ENCODE measurements around the gene TMEM247. TPM values are rescaled to one million over a fixed set of nuclear protein-coding genes. Genes with fewer than 3 reads are reported as not detected.
"Not testable (repeated sequence)": the region's sequence is repeated elsewhere in the genome, so short reads cannot be mapped to it uniquely, and the experiment has no call there.

Gene TMEM247
- total RNA-seq, 2 donors from 2014 or later = not detected

GRCh38 chr2:46514738-46515137 is 35.4 kb downstream of the TMEM247 start:
- H3K27me3 Mint-ChIP-seq = no peaks in the 10 kb centered on the region
- no peak overlapping the region for H3K27ac Mint-ChIP-seq
- H3K4me1 Mint-ChIP-seq = no peaks in the 10 kb centered on the region
- no peak overlapping the region for H3K4me3 Mint-ChIP-seq
- ATAC-seq (no peak), DNase-seq (no peak)
- no peaks in the 10 kb centered on the region for H3K9me3 ChIP-seq (ENCODE audit: control insufficient read depth, low read length, poor library complexity, severe bottlenecking)
- peaks cover 3% of the 10 kb centered on the region for H3K36me3 Mint-ChIP-seq (ENCODE audit: low read depth)

DNA sequence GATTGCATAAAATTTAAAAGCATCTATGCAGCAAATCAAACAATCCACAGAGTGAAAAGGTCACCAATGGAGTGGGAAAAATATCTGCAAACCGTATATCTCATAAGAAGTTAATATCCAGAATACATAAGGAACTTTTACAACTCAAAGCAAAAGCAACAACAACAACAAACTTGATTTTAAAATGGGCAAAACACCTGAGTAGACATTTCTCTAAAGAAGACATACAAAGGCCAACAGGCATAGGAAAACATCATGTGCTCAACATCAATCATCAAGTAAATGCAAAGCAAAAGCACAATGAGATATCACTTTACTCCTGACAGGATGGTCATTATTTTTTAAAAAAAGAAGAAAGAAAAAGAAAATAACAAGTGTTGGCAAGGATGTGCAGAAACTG is 38.1 kb downstream of the TMEM247 start:
- Mint-ChIP-seq H3K4me3 (no peak overlapping the region), H3K4me1 (no peaks in the 10 kb centered on the region), H3K27me3 (no peaks in the 10 kb centered on the region), H3K36me3 (ENCODE audit: low read depth) (peaks cover 3% of the 10 kb centered on the region), H3K27ac (no peak overlapping the region)
- no peaks in the 10 kb centered on the region for H3K9me3 ChIP-seq (ENCODE audit: control insufficient read depth, low read length, poor library complexity, severe bottlenecking)
- no peak for DNase-seq
- ATAC-seq = no peak

DNA sequence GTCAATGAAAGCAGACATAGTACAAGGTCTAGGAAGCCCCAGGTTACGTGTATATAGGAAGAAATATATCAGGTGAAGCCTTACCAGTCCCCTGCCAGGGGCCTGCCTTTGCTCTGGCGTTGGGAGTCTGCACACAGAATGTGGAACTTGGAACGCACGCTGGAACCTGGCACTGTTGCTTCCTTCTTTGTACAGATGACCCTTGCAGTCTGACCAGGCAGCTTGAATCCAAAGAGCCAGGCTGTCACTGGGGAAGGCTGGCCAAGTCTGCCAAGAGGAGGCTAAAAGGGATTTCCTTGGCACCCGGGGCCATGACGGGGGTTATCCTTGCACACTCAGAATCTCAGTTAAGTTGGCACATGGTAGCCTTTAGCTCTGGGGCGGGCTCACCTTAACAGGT is 39.5 kb downstream of the TMEM247 start:
- H3K4me3 Mint-ChIP-seq = no peak overlapping the region
- no peak for ATAC-seq

DNA sequence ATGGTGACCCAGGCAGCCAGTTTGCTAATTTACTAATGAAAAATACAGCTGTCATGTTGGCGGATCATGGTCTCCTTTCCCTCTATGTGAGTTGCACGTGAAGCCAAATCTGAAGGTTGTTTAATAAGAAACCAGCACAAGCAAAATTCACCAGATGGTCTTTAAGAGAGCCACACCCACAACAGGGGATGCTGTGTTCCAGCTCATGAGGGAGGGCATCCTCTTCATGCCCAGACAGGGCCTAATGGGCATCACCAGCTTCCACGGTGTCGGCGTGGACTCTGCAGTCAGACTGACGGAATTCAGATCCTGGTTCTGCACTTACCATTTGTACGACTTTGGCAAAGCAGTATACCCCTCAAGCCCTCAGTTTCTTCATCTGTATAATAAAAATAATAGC is 39.9 kb downstream of the TMEM247 start:
- no peak overlapping the region for H3K4me3 Mint-ChIP-seq
- peaks cover 3% of the 10 kb centered on the region for H3K36me3 Mint-ChIP-seq (ENCODE audit: low read depth)
- no peaks in the 10 kb centered on the region for H3K9me3 ChIP-seq (ENCODE audit: control insufficient read depth, low read length, poor library complexity, severe bottlenecking)
- DNase-seq = no peak
- peaks cover 10% of the 10 kb centered on the region for H3K4me1 Mint-ChIP-seq
- ATAC-seq = no peak
- H3K27ac Mint-ChIP-seq = no peak overlapping the region
- no peaks in the 10 kb centered on the region for H3K27me3 Mint-ChIP-seq

More for the DNA sequence above, 39.5 kb downstream of the TMEM247 start:
- no peaks in the 10 kb centered on the region for H3K27me3 Mint-ChIP-seq
- H3K36me3 Mint-ChIP-seq (ENCODE audit: low read depth) = peaks cover 3% of the 10 kb centered on the region
- H3K9me3 ChIP-seq (ENCODE audit: control insufficient read depth, low read length, poor library complexity, severe bottlenecking) = no peaks in the 10 kb centered on the region
- H3K27ac Mint-ChIP-seq = no peak overlapping the region
- no peak for DNase-seq
- peaks cover 9% of the 10 kb centered on the region for H3K4me1 Mint-ChIP-seq

DNA sequence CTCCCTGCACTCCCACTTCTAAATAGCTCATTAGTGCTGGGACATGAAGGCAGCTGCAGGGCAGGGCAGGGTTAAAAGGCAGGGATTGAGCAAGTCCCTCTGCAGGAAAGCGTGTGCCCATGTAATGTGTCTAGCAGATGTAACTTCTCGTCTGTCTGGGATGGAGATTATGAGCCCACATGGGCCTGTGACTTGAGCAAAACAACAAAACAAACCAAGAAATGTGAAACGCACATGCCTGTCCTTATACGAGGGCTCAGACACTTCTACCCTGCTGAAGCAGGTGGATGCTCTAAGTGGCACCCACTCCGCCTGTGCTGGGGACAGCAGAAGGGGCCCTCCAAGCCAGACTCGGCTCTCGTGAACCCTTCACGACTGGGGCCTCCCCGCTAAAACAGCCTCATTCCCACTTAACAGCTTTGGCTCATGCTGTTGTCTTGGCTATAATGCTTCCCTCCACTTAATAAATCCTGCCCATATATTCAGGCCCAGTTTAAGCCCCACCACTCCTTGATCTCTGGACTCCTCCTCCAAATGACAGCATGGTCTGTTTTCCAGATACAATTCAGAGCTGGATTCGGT is 40.9 kb downstream of the TMEM247 start:
- H3K4me3 Mint-ChIP-seq = no peak overlapping the region
- no peak for ATAC-seq
- DNase-seq = no peak
- H3K36me3 Mint-ChIP-seq (ENCODE audit: low read depth) = no peaks in the 10 kb centered on the region
- H3K9me3 ChIP-seq (ENCODE audit: control insufficient read depth, low read length, poor library complexity, severe bottlenecking) = no peaks in the 10 kb centered on the region
- H3K4me1 Mint-ChIP-seq = peaks cover 10% of the 10 kb centered on the region
- no peak overlapping the region for H3K27ac Mint-ChIP-seq
- no peaks in the 10 kb centered on the region for H3K27me3 Mint-ChIP-seq

DNA sequence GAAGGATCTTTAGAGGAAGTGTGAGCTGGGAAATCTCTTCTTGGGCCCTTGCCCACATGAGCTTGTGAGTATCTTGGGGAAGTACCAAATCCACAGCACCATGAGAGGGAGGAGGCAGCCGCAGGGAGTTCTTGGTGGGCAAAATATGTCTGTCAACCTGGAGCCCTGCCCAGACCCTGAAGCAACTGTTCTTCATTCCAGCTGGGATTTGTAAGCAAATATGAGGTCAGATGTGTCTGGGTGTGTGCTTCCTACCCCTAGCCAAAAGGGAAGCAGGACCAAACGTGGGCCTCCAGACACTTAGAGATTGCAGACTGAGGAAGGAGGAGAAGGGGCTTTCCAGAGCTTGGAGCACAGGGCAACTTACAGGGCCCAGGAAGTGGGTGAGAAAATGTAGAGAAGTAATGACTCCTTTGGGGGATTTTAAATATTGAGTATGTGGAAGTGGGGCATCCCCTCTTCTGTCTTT is 41.9 kb downstream of the TMEM247 start:
- H3K27me3 Mint-ChIP-seq = no peaks in the 10 kb centered on the region
- ATAC-seq = peak; percentile 40
- H3K9me3 ChIP-seq (ENCODE audit: control insufficient read depth, low read length, poor library complexity, severe bottlenecking) = no peaks in the 10 kb centered on the region
- H3K27ac Mint-ChIP-seq = no peak overlapping the region
- no peak for DNase-seq
- peaks cover 10% of the 10 kb centered on the region for H3K4me1 Mint-ChIP-seq
- no peaks in the 10 kb centered on the region for H3K36me3 Mint-ChIP-seq (ENCODE audit: low read depth)
- H3K4me3 Mint-ChIP-seq = no peak overlapping the region

DNA sequence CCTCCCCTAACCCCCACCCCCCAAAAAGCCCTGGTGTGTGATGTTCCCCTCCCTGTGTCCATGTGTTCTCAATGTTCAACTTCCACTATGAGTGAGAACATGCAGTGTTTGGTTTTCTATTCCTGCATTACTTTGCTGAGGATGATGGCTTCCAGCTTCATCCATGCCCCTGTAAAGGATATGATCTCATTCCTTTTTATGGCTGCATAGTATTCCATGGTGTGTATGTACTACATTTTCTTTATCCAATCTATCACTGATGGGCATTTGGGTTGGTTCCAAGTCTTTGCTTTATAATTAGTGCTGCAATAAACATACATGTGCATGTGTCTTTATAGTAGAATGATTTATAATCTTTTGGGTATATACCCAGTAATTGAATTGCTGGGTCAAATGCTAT is 43.0 kb downstream of the TMEM247 start:
- ATAC-seq; H3K36me3 Mint-ChIP-seq (ENCODE audit: low read depth); H3K27me3 Mint-ChIP-seq; H3K9me3 ChIP-seq (ENCODE audit: control insufficient read depth, low read length, poor library complexity, severe bottlenecking); DNase-seq; H3K4me3 Mint-ChIP-seq; H3K27ac Mint-ChIP-seq: not testable (repeated sequence)
- peaks cover 13% of the 10 kb centered on the region for H3K4me1 Mint-ChIP-seq

GRCh38 chr2:46525522-46526155 is 46.3 kb downstream of the TMEM247 start:
- no peaks in the 10 kb centered on the region for H3K9me3 ChIP-seq (ENCODE audit: control insufficient read depth, low read length, poor library complexity, severe bottlenecking)

DNA sequence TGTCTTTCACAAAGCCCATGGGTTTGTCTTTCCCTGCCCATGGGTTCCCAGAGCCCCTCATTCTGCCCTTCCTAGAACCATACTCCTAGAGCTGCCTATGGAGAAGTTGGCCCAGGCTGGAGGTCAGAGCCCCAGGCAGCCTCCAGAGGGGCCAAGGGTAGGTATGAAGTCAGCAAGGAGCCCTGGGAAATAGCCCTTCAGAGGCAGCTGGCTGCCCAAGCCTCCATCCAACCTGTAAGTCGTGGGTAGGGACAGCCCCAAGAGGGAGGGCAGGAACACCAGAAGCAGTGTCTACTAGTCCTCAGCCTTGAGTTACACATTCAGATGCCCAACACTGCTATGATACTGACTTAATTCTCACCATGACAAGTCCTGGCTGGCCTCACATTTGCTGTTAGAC is 49.5 kb downstream of the TMEM247 start:
- ATAC-seq = no peak
- no peak overlapping the region for H3K27ac Mint-ChIP-seq
- H3K4me1 Mint-ChIP-seq = peaks cover 3% of the 10 kb centered on the region
- H3K36me3 Mint-ChIP-seq (ENCODE audit: low read depth) = peaks cover 3% of the 10 kb centered on the region
- no peak for DNase-seq
- H3K4me3 Mint-ChIP-seq = no peak overlapping the region
- H3K9me3 ChIP-seq (ENCODE audit: control insufficient read depth, low read length, poor library complexity, severe bottlenecking) = no peaks in the 10 kb centered on the region
- H3K27me3 Mint-ChIP-seq = no peaks in the 10 kb centered on the region

More at GRCh38 chr2:46525522-46526155, 46.3 kb downstream of the TMEM247 start:
- Mint-ChIP-seq H3K36me3 (ENCODE audit: low read depth) (peaks cover 3% of the 10 kb centered on the region), H3K27ac (no peak overlapping the region), H3K4me3 (no peak overlapping the region), H3K4me1 (peaks cover 13% of the 10 kb centered on the region), H3K27me3 (no peaks in the 10 kb centered on the region)
- no peak for DNase-seq
- ATAC-seq = no peak

DNA sequence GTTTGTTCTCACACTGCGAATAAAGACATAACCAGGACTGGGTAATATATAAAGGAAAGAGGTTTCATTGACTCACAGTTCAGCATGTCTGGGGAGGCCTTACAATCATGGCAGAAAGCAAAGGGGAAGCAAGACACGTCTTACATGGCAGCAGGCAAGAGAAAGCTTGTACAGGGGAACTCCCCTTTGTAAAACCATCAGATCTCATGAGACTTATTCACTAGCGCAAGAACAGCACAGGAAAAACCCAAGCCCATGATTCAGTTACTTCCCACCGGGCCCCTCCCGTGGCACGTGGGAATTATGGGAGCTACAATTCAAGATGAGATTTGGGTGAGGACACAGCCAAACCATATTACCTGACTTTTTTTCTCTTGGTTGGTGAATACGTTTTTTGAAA is 51.3 kb downstream of the TMEM247 start:
- Mint-ChIP-seq H3K36me3 (ENCODE audit: low read depth) (peaks cover 5% of the 10 kb centered on the region), H3K27ac (no peak overlapping the region), H3K4me1 (peaks cover 15% of the 10 kb centered on the region), H3K4me3 (no peak overlapping the region), H3K27me3 (no peaks in the 10 kb centered on the region)
- no peaks in the 10 kb centered on the region for H3K9me3 ChIP-seq (ENCODE audit: control insufficient read depth, low read length, poor library complexity, severe bottlenecking)
- DNase-seq (no peak), ATAC-seq (no peak)

DNA sequence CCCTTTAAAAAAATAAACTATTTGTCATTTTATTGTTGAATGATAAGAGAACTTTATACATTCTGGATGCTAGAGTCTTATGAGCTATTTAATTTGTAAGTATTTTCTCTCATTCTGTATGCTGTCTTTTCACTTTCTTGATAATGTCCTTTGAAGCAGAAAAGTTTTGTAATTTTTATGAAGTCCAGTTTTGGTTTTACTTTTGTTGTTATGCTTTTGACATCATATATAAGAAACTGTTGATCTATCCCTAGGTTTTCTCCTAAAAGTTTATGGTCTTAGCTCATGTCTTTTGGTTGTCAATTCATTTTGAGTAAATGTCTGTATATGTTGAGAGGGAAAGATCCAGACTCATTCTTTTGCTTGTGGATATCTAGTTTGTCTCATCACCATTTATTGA is 52.5 kb downstream of the TMEM247 start:
- Mint-ChIP-seq H3K27me3 (no peaks in the 10 kb centered on the region), H3K4me3 (no peak overlapping the region), H3K36me3 (ENCODE audit: low read depth) (peaks cover 5% of the 10 kb centered on the region), H3K27ac (peak overlapping the region; percentile 3), H3K4me1 (peaks cover 16% of the 10 kb centered on the region)
- DNase-seq = no peak
- H3K9me3 ChIP-seq (ENCODE audit: control insufficient read depth, low read length, poor library complexity, severe bottlenecking) = no peaks in the 10 kb centered on the region
- ATAC-seq = no peak

Other genes with a start within 250 kb of the TMEM247 start
- 1 to 10 TPM in 1 of 2 donors, under 1 TPM in 1; 0.97 to 9.1 TPM for gene EPAS1, start 182.2 kb upstream of the TMEM247 start, total RNA-seq
- gene RHOQ, start 62.9 kb downstream of the TMEM247 start, total RNA-seq = 10 to 100 TPM; 19.7 to 26.5 TPM
- gene ATP6V1E2, start 63.0 kb downstream of the TMEM247 start, total RNA-seq = 10 to 100 TPM in 1 of 2 donors, 1 to 10 TPM in 1; 8.5 to 10.4 TPM
- gene PIGF, start 137.5 kb downstream of the TMEM247 start, total RNA-seq = 10 to 100 TPM; 12.1 to 12.6 TPM
- gene CRIPT, start 137.7 kb downstream of the TMEM247 start, total RNA-seq = 10 to 100 TPM; 13.5 to 14.7 TPM
- gene SOCS5, start 219.7 kb downstream of the TMEM247 start, total RNA-seq = 10 to 100 TPM in 1 of 2 donors, 1 to 10 TPM in 1; 9.9 to 13.7 TPM